Peyer's patch (tissue), 4 donors: Measurements from ENCODE around the gene CAMSAP3.

ENCODE experiments used
- POLR2A ChIP-seq, 2 donors: fragments of 450-650 bp; IDR thresholded peaks; one replicate each; pipeline ENCODE4 v1.5.1; 2017; ENCODE audit warnings: antibody characterized with exemption in 2 of 2, mild to moderate bottlenecking in 2 of 2, moderate library complexity in 2 of 2
- TF ChIP-seq, protein P1 (sequence below), 6 experiments: fragments of 450-650 bp in 4 of 6; fragments of 200-600 bp in 2 of 6; sonication (generic) in 1 of 6; IDR thresholded peaks; one replicate each; pipeline ENCODE4 v1.5.1; 2017 to 2019; ENCODE audit warnings: antibody characterized with exemption in 6 of 6, mild to moderate bottlenecking in 3 of 6, moderate library complexity in 1 of 6

DNA sequence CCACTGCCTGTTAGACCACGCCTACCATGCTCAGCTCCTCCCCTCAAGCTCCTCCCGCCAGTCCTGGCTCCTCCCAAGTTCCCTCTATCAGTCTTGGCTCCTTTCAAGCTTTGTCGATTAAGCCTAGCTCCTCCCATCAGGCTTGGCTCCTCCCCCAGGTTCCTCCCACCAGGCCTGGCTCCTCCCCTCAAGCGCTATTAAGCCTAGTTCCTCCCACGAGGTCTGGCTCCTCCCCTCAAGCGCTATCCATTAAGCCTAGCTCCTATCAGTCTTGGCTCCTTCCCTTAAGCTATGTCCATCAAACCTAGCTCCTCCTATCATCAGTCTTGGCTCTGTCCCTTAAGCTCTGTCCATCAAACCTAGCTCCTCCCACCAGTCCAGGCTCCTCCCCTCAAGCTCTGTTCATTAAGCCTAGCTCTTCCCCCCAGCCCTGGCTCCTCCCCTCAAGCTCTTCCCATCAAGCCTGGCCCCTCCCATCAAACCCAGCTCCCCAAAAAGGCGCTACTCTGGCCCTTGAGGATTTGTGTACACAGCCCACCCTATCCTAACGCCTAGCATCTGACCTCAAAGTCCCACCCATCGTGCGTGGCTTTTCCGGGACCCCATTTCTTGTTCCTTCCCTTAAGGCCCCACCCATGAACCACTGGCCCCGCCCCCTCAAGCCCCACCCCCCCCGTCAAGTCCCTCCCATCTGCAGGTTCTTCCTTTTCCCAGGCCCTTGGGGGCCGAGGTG lies 10.0 kb downstream of the CAMSAP3 start:
- TF ChIP-seq POLR2A (IDR thresholded peaks at IDR 0.05), result no peak
- TF ChIP-seq, protein P1, sequence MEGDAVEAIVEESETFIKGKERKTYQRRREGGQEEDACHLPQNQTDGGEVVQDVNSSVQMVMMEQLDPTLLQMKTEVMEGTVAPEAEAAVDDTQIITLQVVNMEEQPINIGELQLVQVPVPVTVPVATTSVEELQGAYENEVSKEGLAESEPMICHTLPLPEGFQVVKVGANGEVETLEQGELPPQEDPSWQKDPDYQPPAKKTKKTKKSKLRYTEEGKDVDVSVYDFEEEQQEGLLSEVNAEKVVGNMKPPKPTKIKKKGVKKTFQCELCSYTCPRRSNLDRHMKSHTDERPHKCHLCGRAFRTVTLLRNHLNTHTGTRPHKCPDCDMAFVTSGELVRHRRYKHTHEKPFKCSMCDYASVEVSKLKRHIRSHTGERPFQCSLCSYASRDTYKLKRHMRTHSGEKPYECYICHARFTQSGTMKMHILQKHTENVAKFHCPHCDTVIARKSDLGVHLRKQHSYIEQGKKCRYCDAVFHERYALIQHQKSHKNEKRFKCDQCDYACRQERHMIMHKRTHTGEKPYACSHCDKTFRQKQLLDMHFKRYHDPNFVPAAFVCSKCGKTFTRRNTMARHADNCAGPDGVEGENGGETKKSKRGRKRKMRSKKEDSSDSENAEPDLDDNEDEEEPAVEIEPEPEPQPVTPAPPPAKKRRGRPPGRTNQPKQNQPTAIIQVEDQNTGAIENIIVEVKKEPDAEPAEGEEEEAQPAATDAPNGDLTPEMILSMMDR (IDR thresholded peaks at IDR 0.05), result no peak
